ENCODE data around the gene MS4A4E.

The MS4A4E gene

GRCh38 chr11:60274416-60274815, 31.5 kb upstream of the MS4A4E start:
- no peak for DNase-seq (ENCODE audit: low read depth)
- no peak for TF ChIP-seq CTCF (IDR thresholded peaks at IDR 0.05; ENCODE audit: insufficient read depth, low read depth, low read length, missing control alignments)

GRCh38 chr11:60265373-60266214, 22.7 kb upstream of the MS4A4E start:
- no peak overlapping the region for H3K4me3 ChIP-seq (ENCODE audit: low read depth, low read length)
- TF ChIP-seq CTCF (IDR thresholded peaks at IDR 0.05; ENCODE audit: insufficient read depth, low read depth, low read length, missing control alignments) = peak; percentile 58
- peak; percentile 54 for DNase-seq (ENCODE audit: low read depth)

More at GRCh38 chr11:60274416-60274815, 31.5 kb upstream of the MS4A4E start:
- no peak overlapping the region for H3K4me3 ChIP-seq (ENCODE audit: low read depth, low read length)

DNA sequence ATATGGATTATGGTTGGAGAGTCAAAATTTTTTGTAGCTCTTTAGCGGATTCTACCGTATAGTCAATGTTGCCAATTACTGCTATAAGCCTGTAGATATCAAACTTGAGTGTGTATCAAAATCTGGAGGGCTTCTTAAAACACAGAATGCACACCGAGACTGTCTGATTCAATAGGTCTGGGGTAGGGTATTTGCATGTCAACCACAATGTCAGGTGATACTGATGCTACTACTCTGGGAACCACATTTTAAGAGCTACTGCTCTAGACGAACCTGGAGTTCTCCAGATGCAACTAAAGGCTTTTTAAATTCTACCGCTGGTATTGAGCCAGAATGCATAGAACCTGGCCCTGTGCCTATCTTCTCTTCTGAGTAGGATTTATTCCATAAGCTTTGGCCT, 21.7 kb upstream of the MS4A4E start:
- no peak for TF ChIP-seq CTCF (IDR thresholded peaks at IDR 0.05; ENCODE audit: insufficient read depth, low read depth, low read length, missing control alignments)
- DNase-seq (ENCODE audit: low read depth) = no peak
- H3K4me3 ChIP-seq (ENCODE audit: low read depth, low read length) = no peak overlapping the region

DNA sequence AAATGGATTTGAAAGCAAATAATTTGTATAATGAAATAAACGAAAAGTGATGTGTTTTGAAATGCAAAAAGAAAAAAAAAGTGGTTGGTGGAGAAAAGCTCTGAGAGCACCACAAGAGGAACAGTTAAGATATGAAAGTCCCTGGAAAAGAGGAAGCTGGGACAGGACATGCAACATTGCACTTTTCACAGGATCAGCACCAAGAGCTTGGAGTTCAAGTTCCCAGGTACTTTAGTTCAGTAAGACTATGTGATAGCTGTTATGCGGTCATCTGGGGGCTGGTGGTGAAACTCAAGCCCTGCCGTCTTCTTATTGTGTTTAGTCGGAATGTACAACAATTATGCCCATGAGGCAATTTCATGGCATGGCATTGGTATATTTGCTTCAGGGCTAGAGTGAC, 20.5 kb upstream of the MS4A4E start:
- H3K4me3 ChIP-seq (ENCODE audit: low read depth, low read length) = no peak overlapping the region
- TF ChIP-seq CTCF (IDR thresholded peaks at IDR 0.05; ENCODE audit: insufficient read depth, low read depth, low read length, missing control alignments) = no peak
- DNase-seq (ENCODE audit: low read depth) = no peak

DNA sequence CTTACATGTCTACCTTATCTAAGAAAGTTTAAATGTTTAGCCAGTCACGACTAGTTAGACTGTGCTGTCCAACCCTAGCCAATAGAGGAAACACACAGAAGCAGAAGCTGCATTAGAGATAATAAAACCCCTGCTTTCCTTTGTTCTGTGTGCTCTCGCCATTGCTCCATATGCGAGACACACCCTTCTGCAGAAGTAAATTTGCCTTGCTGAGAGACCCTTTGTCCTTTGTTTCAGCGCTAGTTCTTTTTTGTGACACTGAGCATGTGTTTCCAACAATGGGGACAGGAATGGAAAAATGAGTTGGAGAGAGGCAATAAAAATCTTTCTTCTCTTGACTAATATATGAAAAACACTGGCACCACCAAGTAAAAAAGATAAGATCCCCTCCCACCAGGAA, 18.1 kb upstream of the MS4A4E start:
- TF ChIP-seq CTCF (IDR thresholded peaks at IDR 0.05; ENCODE audit: insufficient read depth, low read depth, low read length, missing control alignments) = no peak
- no peak overlapping the region for H3K4me3 ChIP-seq (ENCODE audit: low read depth, low read length)
- no peak for DNase-seq (ENCODE audit: low read depth)

- DNase-seq (ENCODE audit: low read depth) = no peak
- no peak for TF ChIP-seq CTCF (IDR thresholded peaks at IDR 0.05; ENCODE audit: insufficient read depth, low read depth, low read length, missing control alignments)
- no peak overlapping the region for H3K4me3 ChIP-seq (ENCODE audit: low read depth, low read length)
These were observed 15.2 kb upstream of the MS4A4E start for GRCh38 chr11:60257956-60258722.

Data from GM12865 (cell line).